ENCODE results near the gene GRWD1. TPM values are rescaled to one million over a fixed set of nuclear protein-coding genes. Genes with fewer than 3 reads are reported as not detected.

The GRWD1 gene
- total and polyA plus RNA-seq, 2 of the 8 experiments (the other 6 are each of a cell fraction or from before 2014, with no cell fraction given): 36.9 to 61.9 TPM

Other genes with a start within 250 kb of the GRWD1 start
- gene CARD8, start 190.1 kb upstream of the GRWD1 start, total RNA-seq (2021; fragmentation: NEBNext Ultra II Directional; extraction: Animal tissue kit (Norgen Biotek cat#: 25700)): 24.4 and 26.2 TPM in 2 replicates
- 8.9 and 11.7 TPM in 2 replicates for gene CARD8, start 190.1 kb upstream of the GRWD1 start, polyA plus RNA-seq (2011; rRNA removed)
- gene ZNF114, start 175.9 kb upstream of the GRWD1 start, total RNA-seq (2021; fragmentation: NEBNext Ultra II Directional; extraction: Animal tissue kit (Norgen Biotek cat#: 25700)): 19.2 TPM in 2 replicates
- gene ZNF114, start 175.9 kb upstream of the GRWD1 start, polyA plus RNA-seq (2011; rRNA removed): 7.3 and 8.2 TPM in 2 replicates
- gene EMP3, start 120.4 kb upstream of the GRWD1 start, total RNA-seq (2021; fragmentation: NEBNext Ultra II Directional; extraction: Animal tissue kit (Norgen Biotek cat#: 25700)): 18.4 and 20.9 TPM in 2 replicates
- 65.9 and 87.8 TPM in 2 replicates for gene EMP3, start 120.4 kb upstream of the GRWD1 start, polyA plus RNA-seq (2011; rRNA removed)
- 14.2 and 14.7 TPM in 2 replicates for gene TMEM143, start 82.0 kb upstream of the GRWD1 start, total RNA-seq (2021; fragmentation: NEBNext Ultra II Directional; extraction: Animal tissue kit (Norgen Biotek cat#: 25700))
- 19.1 and 26.7 TPM in 2 replicates for gene TMEM143, start 82.0 kb upstream of the GRWD1 start, polyA plus RNA-seq (2011; rRNA removed)
- 1.1 TPM in 1 of 2 replicates, not detected in the other for gene SYNGR4, start 81.6 kb upstream of the GRWD1 start, total RNA-seq (2021; fragmentation: NEBNext Ultra II Directional; extraction: Animal tissue kit (Norgen Biotek cat#: 25700))
- gene SYNGR4, start 81.6 kb upstream of the GRWD1 start, polyA plus RNA-seq (2011; rRNA removed): 0.27 and 0.41 TPM in 2 replicates
- gene KDELR1, start 54.4 kb upstream of the GRWD1 start, total RNA-seq (2021; fragmentation: NEBNext Ultra II Directional; extraction: Animal tissue kit (Norgen Biotek cat#: 25700)): 224 and 225 TPM in 2 replicates
- gene KDELR1, start 54.4 kb upstream of the GRWD1 start, polyA plus RNA-seq (2011; rRNA removed): 231 and 249 TPM in 2 replicates
- 11.0 and 12.4 TPM in 2 replicates for gene GRIN2D, start 52.3 kb upstream of the GRWD1 start, total RNA-seq (2021; fragmentation: NEBNext Ultra II Directional; extraction: Animal tissue kit (Norgen Biotek cat#: 25700))
- 2.2 and 4.9 TPM in 2 replicates for gene GRIN2D, start 52.3 kb upstream of the GRWD1 start, polyA plus RNA-seq (2011; rRNA removed)
- gene KCNJ14, start 9.6 kb downstream of the GRWD1 start, total RNA-seq (2021; fragmentation: NEBNext Ultra II Directional; extraction: Animal tissue kit (Norgen Biotek cat#: 25700)): 0.89 and 1.0 TPM in 2 replicates
- 0.45 and 0.61 TPM in 2 replicates for gene KCNJ14, start 9.6 kb downstream of the GRWD1 start, polyA plus RNA-seq (2011; rRNA removed)
- gene CYTH2, start 23.4 kb downstream of the GRWD1 start, total RNA-seq (2021; fragmentation: NEBNext Ultra II Directional; extraction: Animal tissue kit (Norgen Biotek cat#: 25700)): 67.7 and 71.4 TPM in 2 replicates
- 43.7 and 62.5 TPM in 2 replicates for gene CYTH2, start 23.4 kb downstream of the GRWD1 start, polyA plus RNA-seq (2011; rRNA removed)
- 12.4 and 13.6 TPM in 2 replicates for gene LMTK3, start 65.9 kb downstream of the GRWD1 start, total RNA-seq (2021; fragmentation: NEBNext Ultra II Directional; extraction: Animal tissue kit (Norgen Biotek cat#: 25700))
- 2.7 and 7.3 TPM in 2 replicates for gene LMTK3, start 65.9 kb downstream of the GRWD1 start, polyA plus RNA-seq (2011; rRNA removed)
- 0.99 and 1.5 TPM in 2 replicates for gene SULT2B1, start 106.2 kb downstream of the GRWD1 start, total RNA-seq (2021; fragmentation: NEBNext Ultra II Directional; extraction: Animal tissue kit (Norgen Biotek cat#: 25700))
- 2.6 and 3.8 TPM in 2 replicates for gene SULT2B1, start 106.2 kb downstream of the GRWD1 start, polyA plus RNA-seq (2011; rRNA removed)
- gene SPACA4, start 160.8 kb downstream of the GRWD1 start, total RNA-seq (2021; fragmentation: NEBNext Ultra II Directional; extraction: Animal tissue kit (Norgen Biotek cat#: 25700)): not detected in 2 replicates
- gene SPACA4, start 160.8 kb downstream of the GRWD1 start, polyA plus RNA-seq (2011; rRNA removed): not detected in 2 replicates
- 5.3 and 6.5 TPM in 2 replicates for gene FAM83E, start 169.1 kb downstream of the GRWD1 start, total RNA-seq (2021; fragmentation: NEBNext Ultra II Directional; extraction: Animal tissue kit (Norgen Biotek cat#: 25700))
- gene FAM83E, start 169.1 kb downstream of the GRWD1 start, polyA plus RNA-seq (2011; rRNA removed): 1.8 and 2.5 TPM in 2 replicates
- 1,669 and 1,693 TPM in 2 replicates for gene RPL18, start 173.2 kb downstream of the GRWD1 start, total RNA-seq (2021; fragmentation: NEBNext Ultra II Directional; extraction: Animal tissue kit (Norgen Biotek cat#: 25700))
- gene RPL18, start 173.2 kb downstream of the GRWD1 start, polyA plus RNA-seq (2011; rRNA removed): 2,789 and 3,426 TPM in 2 replicates
- gene SPHK2, start 173.5 kb downstream of the GRWD1 start, total RNA-seq (2021; fragmentation: NEBNext Ultra II Directional; extraction: Animal tissue kit (Norgen Biotek cat#: 25700)): 60.9 and 61.6 TPM in 2 replicates
- gene SPHK2, start 173.5 kb downstream of the GRWD1 start, polyA plus RNA-seq (2011; rRNA removed): 43.9 and 81.8 TPM in 2 replicates
- gene DBP, start 191.4 kb downstream of the GRWD1 start, total RNA-seq (2021; fragmentation: NEBNext Ultra II Directional; extraction: Animal tissue kit (Norgen Biotek cat#: 25700)): 8.3 and 9.9 TPM in 2 replicates
- 7.5 and 8.2 TPM in 2 replicates for gene DBP, start 191.4 kb downstream of the GRWD1 start, polyA plus RNA-seq (2011; rRNA removed)
- gene CA11, start 200.2 kb downstream of the GRWD1 start, total RNA-seq (2021; fragmentation: NEBNext Ultra II Directional; extraction: Animal tissue kit (Norgen Biotek cat#: 25700)): 51.7 and 53.0 TPM in 2 replicates
- 71.4 and 78.9 TPM in 2 replicates for gene CA11, start 200.2 kb downstream of the GRWD1 start, polyA plus RNA-seq (2011; rRNA removed)
- gene NTN5, start 227.0 kb downstream of the GRWD1 start, total RNA-seq (2021; fragmentation: NEBNext Ultra II Directional; extraction: Animal tissue kit (Norgen Biotek cat#: 25700)): 0.15 and 0.47 TPM in 2 replicates
- gene NTN5, start 227.0 kb downstream of the GRWD1 start, polyA plus RNA-seq (2011; rRNA removed): 0.80 and 0.85 TPM in 2 replicates
- gene FUT2, start 250.0 kb downstream of the GRWD1 start, total RNA-seq (2021; fragmentation: NEBNext Ultra II Directional; extraction: Animal tissue kit (Norgen Biotek cat#: 25700)): 5.0 and 7.0 TPM in 2 replicates
- 5.6 and 8.2 TPM in 2 replicates for gene FUT2, start 250.0 kb downstream of the GRWD1 start, polyA plus RNA-seq (2011; rRNA removed)